ENCODE data around the gene WNT7A. TPM values are rescaled to one million over a fixed set of nuclear protein-coding genes. Genes with fewer than 3 reads are reported as not detected.

WNT7A gene
- total RNA-seq, 4 donors from 2014 or later, result 0.17 TPM; not detected in 3

- no peak for TF ChIP-seq CTCF (IDR thresholded peaks at IDR 0.05; ENCODE audit: low read depth)
These were observed 15.8 kb downstream of the WNT7A start for GRCh38 chr3:13863965-13864595.

GRCh38 chr3:13863382-13863952 is 16.4 kb downstream of the WNT7A start:
- no peak for TF ChIP-seq CTCF (IDR thresholded peaks at IDR 0.05; ENCODE audit: low read depth)

- TF ChIP-seq CTCF (IDR thresholded peaks at IDR 0.05; ENCODE audit: low read depth), result no peak
These were observed 18.4 kb downstream of the WNT7A start for GRCh38 chr3:13861461-13861860.

- TF ChIP-seq CTCF (IDR thresholded peaks at IDR 0.05; ENCODE audit: low read depth), result no peak
These were observed 19.9 kb downstream of the WNT7A start for GRCh38 chr3:13860001-13860400.

GRCh38 chr3:13858768-13859520 is 20.9 kb downstream of the WNT7A start:
- TF ChIP-seq CTCF (IDR thresholded peaks at IDR 0.05; ENCODE audit: low read depth), result no peak

GRCh38 chr3:13857702-13858380 is 22.0 kb downstream of the WNT7A start:
- no peak for TF ChIP-seq CTCF (IDR thresholded peaks at IDR 0.05; ENCODE audit: low read depth)

- TF ChIP-seq CTCF (IDR thresholded peaks at IDR 0.05; ENCODE audit: low read depth), result no peak
These were observed 23.9 kb downstream of the WNT7A start for GRCh38 chr3:13856006-13856405.

All from subcutaneous adipose tissue (tissue), 4 donors.